Esophagus mucosa (tissue), 1 donor: Measurements from ENCODE around the gene MLLT10. TPM values are rescaled to one million over a fixed set of nuclear protein-coding genes. Genes with fewer than 3 reads are reported as not detected.

ENCODE experiments used
- ATAC-seq: fragments of 200-7000 bp; cut with Tn5 transposase; one replicate; pipeline ENCODE4 v1.9.1; 2020
- total RNA-seq: library from RNA; stranded (reverse); gene quantifications from one replicate; pipeline ENCODE4 v1.2.4, GENCODE V29; 2023
- donor health status: DM: yes; HTN: yes; CAD: no.

The MLLT10 gene
- total RNA-seq, 1 donor from 2014 or later = 31.0 TPM

- ATAC-seq = peak; percentile 53
These were observed 16.6 kb upstream of the MLLT10 start for GRCh38 chr10:21517134-21518031.

GRCh38 chr10:21518149-21518640, 15.8 kb upstream of the MLLT10 start:
- ATAC-seq = peak; percentile 43

- ATAC-seq = no peak
These were observed 15.2 kb upstream of the MLLT10 start for GRCh38 chr10:21518641-21519396.

GRCh38 chr10:21519397-21519933, 14.6 kb upstream of the MLLT10 start:
- no peak for ATAC-seq

GRCh38 chr10:21519941-21520436, 14.0 kb upstream of the MLLT10 start:
- peak; percentile 36 for ATAC-seq

- ATAC-seq = no peak
These were observed 13.5 kb upstream of the MLLT10 start for GRCh38 chr10:21520509-21520908.

- ATAC-seq = no peak
These were observed 13.1 kb upstream of the MLLT10 start for GRCh38 chr10:21520949-21521348.

GRCh38 chr10:21521751-21522533, 12.1 kb upstream of the MLLT10 start:
- ATAC-seq = no peak

- no peak for ATAC-seq
These were observed 11.2 kb upstream of the MLLT10 start for GRCh38 chr10:21522631-21523406.

GRCh38 chr10:21523557-21524008, 10.4 kb upstream of the MLLT10 start:
- ATAC-seq = no peak

GRCh38 chr10:21524131-21524525, 9.9 kb upstream of the MLLT10 start:
- no peak for ATAC-seq

- ATAC-seq = no peak
These were observed 9.3 kb upstream of the MLLT10 start for GRCh38 chr10:21524526-21525366.

GRCh38 chr10:21525367-21526187, 8.5 kb upstream of the MLLT10 start, which contains the start of gene SKIDA1:
TSS of gene SKIDA1 (minus strand) at chr10:21525682. CDS start at chr10:21517822, 7,860 bp downstream.
- peak; percentile 86 for ATAC-seq

- ATAC-seq = peak; percentile 71
These were observed 7.7 kb upstream of the MLLT10 start for GRCh38 chr10:21526188-21526859.

- peak; percentile 43 for ATAC-seq
These were observed 7.0 kb upstream of the MLLT10 start for GRCh38 chr10:21526860-21527597.

GRCh38 chr10:21527598-21528235, 6.3 kb upstream of the MLLT10 start:
- no peak for ATAC-seq
